Immature natural killer cell (primary cell): ENCODE data around the gene AREL1. TPM values are rescaled to one million over a fixed set of nuclear protein-coding genes. Genes with fewer than 3 reads are reported as not detected.
"Not testable (repeated sequence)": the region's sequence is repeated elsewhere in the genome, so short reads cannot be mapped to it uniquely, and the experiment has no call there.

Source experiments
- DNase-seq, 3 donors: peaks; one replicate each; pipeline ENCODE4 v3.0.0; 2022; ENCODE audit warnings: mixed read lengths in 1 of 3
- H3K27ac Mint-ChIP-seq, 6 donors: one replicate each; pipeline ENCODE4 v1.8.0; 2020; ENCODE audit warnings: mixed read lengths in 6 of 6, mild to moderate bottlenecking in 5 of 6, inconsistent platforms in 4 of 6, moderate library complexity in 3 of 6
- H3K27me3 Mint-ChIP-seq, 3 donors: one replicate each; pipeline ENCODE4 v1.8.0; 2020 to 2021; ENCODE audit warnings: low read depth in 3 of 3, mild to moderate bottlenecking in 3 of 3, mixed read lengths in 3 of 3, moderate library complexity in 3 of 3, inconsistent platforms in 1 of 3
- H3K36me3 Mint-ChIP-seq, 3 donors: one replicate each; pipeline ENCODE4 v1.8.0; 2020; ENCODE audit warnings: mixed read lengths in 3 of 3, inconsistent platforms in 2 of 3, mild to moderate bottlenecking in 2 of 3
- H3K4me1 Mint-ChIP-seq, 2 donors: one replicate each; pipeline ENCODE4 v1.8.0; 2020; ENCODE audit warnings: inconsistent platforms in 2 of 2, mild to moderate bottlenecking in 2 of 2, mixed read lengths in 2 of 2, moderate library complexity in 1 of 2
- H3K4me3 Mint-ChIP-seq, 5 donors: one replicate each; pipeline ENCODE4 v1.8.0; 2020; ENCODE audit warnings: mild to moderate bottlenecking in 5 of 5, mixed read lengths in 5 of 5, inconsistent platforms in 3 of 5, moderate library complexity in 3 of 5
- H3K9me3 Mint-ChIP-seq, 6 donors: one replicate each; pipeline ENCODE4 v1.8.0; 2020; ENCODE audit warnings: mild to moderate bottlenecking in 6 of 6, mixed read lengths in 6 of 6, inconsistent platforms in 4 of 6, moderate library complexity in 3 of 6
- polyA plus RNA-seq, 3 donors: library from polyadenylated mRNA; unstranded; fragments of 300-500 nt; fragmentation: Illumina TruSeq; gene quantifications; one replicate each; pipeline ENCODE4 v1.2.3, GENCODE V29; 2021

AREL1 gene, protein sequence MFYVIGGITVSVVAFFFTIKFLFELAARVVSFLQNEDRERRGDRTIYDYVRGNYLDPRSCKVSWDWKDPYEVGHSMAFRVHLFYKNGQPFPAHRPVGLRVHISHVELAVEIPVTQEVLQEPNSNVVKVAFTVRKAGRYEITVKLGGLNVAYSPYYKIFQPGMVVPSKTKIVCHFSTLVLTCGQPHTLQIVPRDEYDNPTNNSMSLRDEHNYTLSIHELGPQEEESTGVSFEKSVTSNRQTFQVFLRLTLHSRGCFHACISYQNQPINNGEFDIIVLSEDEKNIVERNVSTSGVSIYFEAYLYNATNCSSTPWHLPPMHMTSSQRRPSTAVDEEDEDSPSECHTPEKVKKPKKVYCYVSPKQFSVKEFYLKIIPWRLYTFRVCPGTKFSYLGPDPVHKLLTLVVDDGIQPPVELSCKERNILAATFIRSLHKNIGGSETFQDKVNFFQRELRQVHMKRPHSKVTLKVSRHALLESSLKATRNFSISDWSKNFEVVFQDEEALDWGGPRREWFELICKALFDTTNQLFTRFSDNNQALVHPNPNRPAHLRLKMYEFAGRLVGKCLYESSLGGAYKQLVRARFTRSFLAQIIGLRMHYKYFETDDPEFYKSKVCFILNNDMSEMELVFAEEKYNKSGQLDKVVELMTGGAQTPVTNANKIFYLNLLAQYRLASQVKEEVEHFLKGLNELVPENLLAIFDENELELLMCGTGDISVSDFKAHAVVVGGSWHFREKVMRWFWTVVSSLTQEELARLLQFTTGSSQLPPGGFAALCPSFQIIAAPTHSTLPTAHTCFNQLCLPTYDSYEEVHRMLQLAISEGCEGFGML
- 10 to 100 TPM; 11.9 to 30.6 (median 14.0) TPM for polyA plus RNA-seq

DNA sequence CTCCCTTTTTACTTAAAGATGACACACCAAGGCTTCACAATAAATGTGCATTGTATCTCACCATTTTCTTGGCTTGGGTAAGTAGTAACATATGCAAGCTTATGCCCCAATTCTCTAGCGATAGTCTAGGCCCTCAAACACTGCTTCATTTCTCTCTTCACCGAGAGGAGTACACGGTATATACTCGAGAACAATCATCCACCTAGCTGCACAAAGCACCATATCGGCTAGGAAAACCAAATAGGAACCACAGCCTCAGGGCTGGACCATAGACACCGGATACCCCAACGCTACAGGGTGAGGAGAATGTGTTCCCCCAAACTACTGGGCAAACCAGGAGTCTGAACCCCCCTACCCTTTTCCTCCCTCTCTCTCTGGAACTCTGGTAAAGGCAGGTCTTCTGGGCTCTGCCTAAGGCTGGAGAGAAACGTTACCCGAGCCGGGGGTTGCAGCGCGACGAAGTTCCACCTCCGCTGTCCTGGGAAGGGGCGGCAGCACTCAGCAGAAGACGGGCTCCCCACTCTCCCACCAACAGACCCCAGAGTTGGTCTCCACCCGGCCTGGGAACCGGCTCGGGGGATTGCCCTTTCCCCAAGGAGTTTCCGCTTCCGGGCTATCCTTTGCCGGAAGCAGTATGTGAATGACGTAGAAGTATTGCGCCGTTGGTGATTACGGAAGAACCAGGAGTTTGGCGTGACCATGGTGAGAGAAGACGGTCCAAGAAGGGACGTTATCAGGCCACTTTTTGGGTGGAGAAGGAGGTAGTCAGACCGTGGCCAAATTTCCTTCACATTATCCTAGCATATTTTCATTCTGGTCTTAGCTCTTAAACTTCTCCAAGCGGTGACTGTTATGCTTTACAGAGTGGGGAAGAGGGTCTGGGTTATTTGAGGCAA, at the start of gene AREL1, which contains the start of gene FCF1:
Gene AREL1 (minus strand): TSS at position 582 of the 896 bp plus-strand sequence. CDS start 27,465 bp downstream, outside the sequence.
Gene FCF1 (plus strand): TSS at position 646 of the 896 bp plus-strand sequence. CDS start 54 bp downstream, at position 700.
- Mint-ChIP-seq H3K27ac (peak within 1 kb of the TSS; percentile 96 to 99 (median 98)), H3K9me3 (no peaks in the 10 kb centered on the region), H3K4me1 (peaks cover 49 to 63% of the 10 kb centered on the region in 2 donors), H3K27me3 (peaks cover 0 to 5% (median 3%) of the 10 kb centered on the region in 3 donors), H3K36me3 (peaks cover 4 to 15% (median 15%) of the 10 kb centered on the region in 3 donors), H3K4me3 (peak within 1 kb of the TSS; percentile 91 to 100 (median 95))
- peak; percentile 83 to 86 (median 84) for DNase-seq

DNA sequence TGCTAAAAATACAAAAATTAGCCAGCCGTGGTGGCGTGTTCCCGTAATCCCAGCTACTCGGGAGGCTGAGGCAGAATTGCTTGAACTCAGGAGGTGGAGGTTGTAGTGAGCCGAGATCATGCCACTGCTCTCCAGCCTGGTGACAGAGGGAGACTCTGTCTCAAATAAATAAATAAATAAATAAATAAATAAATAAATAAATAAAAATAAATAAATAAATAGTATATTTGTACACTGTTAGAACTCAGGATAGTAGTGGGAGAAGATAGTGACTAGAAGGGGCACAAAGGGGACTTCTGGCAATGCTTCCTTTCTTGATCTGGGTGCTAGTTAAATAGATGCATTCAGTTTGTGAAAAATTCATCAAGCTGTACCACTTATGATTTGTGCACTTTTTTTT, 45.6 kb upstream of the AREL1 start:
- DNase-seq, H3K4me1 Mint-ChIP-seq, H3K4me3 Mint-ChIP-seq, H3K9me3 Mint-ChIP-seq, H3K27ac Mint-ChIP-seq, H3K36me3 Mint-ChIP-seq, H3K27me3 Mint-ChIP-seq: not testable (repeated sequence)

DNA sequence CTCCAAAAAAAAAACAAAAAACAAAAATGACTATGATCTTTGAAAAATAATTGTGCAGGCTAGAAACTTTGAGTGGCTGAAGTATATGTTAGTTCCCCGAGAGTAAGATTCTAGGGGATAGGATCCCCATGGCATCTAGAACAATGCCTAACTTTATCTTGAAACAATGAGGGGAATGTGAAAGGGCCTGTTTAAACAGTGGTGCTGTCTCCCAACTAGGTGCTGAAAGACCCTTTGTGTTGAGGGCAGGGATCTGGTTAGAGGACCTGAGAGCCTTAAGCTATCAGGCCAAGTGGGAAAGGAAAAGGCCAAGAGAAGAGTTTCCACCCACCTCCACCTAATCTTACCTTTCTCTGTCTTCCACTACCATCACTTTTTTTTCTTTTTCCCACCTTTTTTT, 43.4 kb upstream of the AREL1 start:
- H3K4me1 Mint-ChIP-seq = no peaks in the 10 kb centered on the region
- H3K9me3 Mint-ChIP-seq = peaks cover 4 to 22% (median 13%) of the 10 kb centered on the region in 6 donors
- H3K27ac Mint-ChIP-seq = no peak overlapping the region
- DNase-seq = no peak
- peaks cover 1 to 6% (median 3%) of the 10 kb centered on the region in 3 donors for H3K27me3 Mint-ChIP-seq
- peaks cover 3 to 12% (median 4%) of the 10 kb centered on the region in 3 donors for H3K36me3 Mint-ChIP-seq
- no peak overlapping the region for H3K4me3 Mint-ChIP-seq

DNA sequence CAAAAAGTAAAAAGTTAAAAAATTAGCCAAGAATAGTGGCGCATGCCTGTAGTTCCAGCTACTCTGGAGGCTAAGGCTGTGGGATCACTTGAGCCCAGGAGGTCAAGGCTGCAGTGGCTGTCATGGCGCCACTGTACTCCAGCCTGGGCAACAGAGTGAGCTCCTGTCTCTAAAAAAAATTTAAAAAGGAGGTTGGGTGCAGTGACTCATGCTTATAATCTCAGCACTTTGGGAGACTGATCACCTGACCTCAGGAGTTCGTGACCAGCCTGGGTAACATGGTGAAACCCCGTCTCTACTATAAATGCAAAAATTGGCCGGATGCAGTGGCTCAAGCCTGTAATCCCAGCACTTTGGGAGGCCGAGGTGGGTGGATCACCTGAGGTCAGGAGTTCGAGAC, 42.0 kb upstream of the AREL1 start:
- Mint-ChIP-seq H3K4me1 (no peaks in the 10 kb centered on the region), H3K4me3 (no peak overlapping the region), H3K27me3 (peaks cover 1 to 6% (median 3%) of the 10 kb centered on the region in 3 donors), H3K36me3 (peaks cover 3 to 12% (median 4%) of the 10 kb centered on the region in 3 donors), H3K9me3 (peaks cover 4 to 22% (median 13%) of the 10 kb centered on the region in 6 donors), H3K27ac (no peak overlapping the region)
- DNase-seq = no peak

DNA sequence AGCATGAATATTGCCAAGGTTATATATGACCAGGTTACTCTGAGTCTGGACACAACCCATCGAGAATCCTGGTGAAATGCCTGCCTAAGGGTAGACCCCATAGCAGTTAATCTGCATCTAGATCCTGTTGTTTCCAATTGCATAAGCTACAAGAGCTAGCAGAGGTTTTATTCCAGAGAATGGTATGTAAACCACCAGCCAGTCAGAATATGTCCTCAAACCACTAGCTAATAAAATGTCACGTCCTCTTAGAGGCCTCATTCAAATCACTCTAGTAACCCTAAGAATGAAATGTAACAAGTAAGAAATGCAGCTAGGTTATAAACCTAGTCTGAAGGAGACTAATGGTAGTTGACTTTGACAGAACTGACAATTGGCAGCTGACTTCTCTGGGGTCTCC, 41.3 kb upstream of the AREL1 start:
- Mint-ChIP-seq H3K4me1 (no peaks in the 10 kb centered on the region), H3K36me3 (peaks cover 3 to 12% (median 4%) of the 10 kb centered on the region in 3 donors), H3K9me3 (peaks cover 4 to 22% (median 13%) of the 10 kb centered on the region in 6 donors), H3K27ac (no peak overlapping the region), H3K27me3 (peaks cover 1 to 6% (median 3%) of the 10 kb centered on the region in 3 donors), H3K4me3 (no peak overlapping the region)
- no peak for DNase-seq

DNA sequence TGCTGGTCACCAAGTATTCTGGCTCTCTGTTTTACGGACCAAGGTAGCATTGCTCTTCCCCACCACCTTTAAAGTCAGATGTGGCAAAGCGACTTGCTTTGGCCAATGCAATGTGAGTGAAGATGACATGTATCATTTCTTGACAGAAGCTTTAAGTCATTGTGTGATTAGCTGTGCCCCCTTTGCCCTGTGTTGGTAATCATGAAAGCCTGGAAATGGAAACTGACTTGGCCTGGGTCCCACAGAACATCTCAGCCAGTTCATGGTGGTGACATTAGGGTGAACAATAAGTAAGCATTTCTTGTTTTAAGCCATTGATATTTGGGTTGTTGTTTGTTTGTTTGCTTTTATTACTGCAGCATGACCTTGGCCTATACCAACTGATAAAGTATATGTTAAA, 34.4 kb upstream of the AREL1 start:
- Mint-ChIP-seq H3K27ac (no peak overlapping the region), H3K4me3 (no peak overlapping the region), H3K4me1 (no peaks in the 10 kb centered on the region), H3K9me3 (peaks cover 0 to 7% (median 4%) of the 10 kb centered on the region in 6 donors), H3K36me3 (peaks cover 3 to 7% (median 4%) of the 10 kb centered on the region in 3 donors), H3K27me3 (peaks cover 0 to 2% (median 1%) of the 10 kb centered on the region in 3 donors)
- no peak for DNase-seq

DNA sequence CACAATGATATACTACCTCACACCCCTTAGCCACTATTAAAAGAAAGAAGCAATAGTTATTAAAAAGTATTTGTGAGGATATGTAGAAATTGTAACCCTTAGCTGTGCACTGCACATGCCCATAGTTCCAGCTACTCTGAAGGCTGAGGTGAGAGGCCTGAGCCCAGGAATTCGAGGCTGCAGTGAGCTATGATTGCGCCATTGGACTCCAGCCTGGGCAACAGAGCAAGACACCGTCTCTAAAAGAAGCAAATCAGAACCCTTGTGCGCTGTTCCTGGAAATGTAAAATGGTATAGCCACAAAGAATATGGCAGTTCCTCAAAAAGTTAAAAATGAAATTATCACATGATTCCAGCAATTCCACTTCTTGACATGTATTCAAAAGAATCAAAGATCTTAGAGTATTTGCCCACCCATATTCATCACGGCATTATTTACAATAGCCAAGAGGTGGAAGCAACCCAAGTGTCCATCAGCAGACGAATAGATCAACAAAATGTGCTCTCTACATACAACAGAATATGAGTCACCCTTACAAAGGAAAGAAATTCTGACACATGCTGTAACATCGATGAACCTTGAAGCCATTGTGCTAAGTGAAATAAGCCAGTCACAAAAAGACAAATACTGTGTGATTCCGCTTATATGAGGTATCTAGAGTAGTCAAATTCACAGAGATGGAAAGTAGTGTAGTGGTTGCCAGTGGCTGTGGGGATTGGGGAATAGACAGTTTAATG, 26.6 kb upstream of the AREL1 start:
- H3K4me3 Mint-ChIP-seq = no peak overlapping the region
- no peaks in the 10 kb centered on the region for H3K9me3 Mint-ChIP-seq
- no peak overlapping the region for H3K27ac Mint-ChIP-seq
- H3K36me3 Mint-ChIP-seq = peaks cover 7 to 24% (median 8%) of the 10 kb centered on the region in 3 donors
- no peaks in the 10 kb centered on the region for H3K4me1 Mint-ChIP-seq
- H3K27me3 Mint-ChIP-seq = no peaks in the 10 kb centered on the region
- DNase-seq = no peak

DNA sequence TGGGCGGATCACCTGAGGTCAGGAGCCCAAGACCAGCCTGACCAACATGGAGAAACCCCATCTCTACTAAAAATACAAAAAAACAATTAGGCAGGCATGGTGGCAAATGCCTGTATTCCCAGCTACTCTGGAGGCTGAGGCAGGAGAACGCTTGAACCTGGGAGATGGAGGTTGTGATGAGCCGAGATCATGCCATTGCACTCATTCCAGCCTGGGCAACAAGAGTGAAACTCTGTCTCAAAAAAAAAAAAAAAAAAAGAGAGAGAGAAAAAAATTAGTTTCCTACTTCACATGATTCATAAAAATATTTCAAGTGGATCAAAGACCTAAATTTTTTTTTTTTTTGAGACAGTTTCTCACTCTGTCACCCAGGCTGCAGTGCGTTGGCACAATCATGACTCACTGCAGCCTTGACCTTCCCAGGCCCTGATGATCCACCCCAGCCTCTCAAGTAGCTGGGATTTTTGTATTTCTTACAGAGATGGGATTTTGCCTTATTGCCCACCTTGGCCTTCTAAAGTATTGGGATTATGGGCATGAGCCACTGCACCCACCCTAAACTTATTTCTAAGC, 25.0 kb upstream of the AREL1 start:
- no peak for DNase-seq
- H3K27me3 Mint-ChIP-seq = no peaks in the 10 kb centered on the region
- H3K9me3 Mint-ChIP-seq = no peaks in the 10 kb centered on the region
- no peak overlapping the region for H3K27ac Mint-ChIP-seq
- H3K4me3 Mint-ChIP-seq = no peak overlapping the region
- H3K4me1 Mint-ChIP-seq = no peaks in the 10 kb centered on the region
- H3K36me3 Mint-ChIP-seq = peaks cover 11 to 29% (median 14%) of the 10 kb centered on the region in 3 donors

DNA sequence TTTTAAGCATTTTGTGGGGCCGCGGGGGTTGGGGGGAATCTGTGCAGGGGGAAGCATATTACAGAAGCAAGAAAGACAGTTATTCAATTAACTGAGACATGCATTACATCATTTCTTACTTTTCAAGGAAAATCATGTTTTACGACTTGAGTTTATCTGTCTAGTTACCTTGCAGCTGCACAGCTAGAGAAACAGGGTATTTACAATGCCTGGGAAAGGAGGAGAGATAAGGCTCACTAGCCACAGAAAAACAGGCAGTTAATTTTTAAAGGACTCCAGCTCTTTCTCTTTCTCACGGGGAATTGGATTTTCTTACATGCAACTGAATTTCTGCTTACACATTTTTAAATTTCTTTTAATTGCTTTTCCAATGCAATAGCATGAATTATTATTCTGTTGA, 22.2 kb upstream of the AREL1 start:
- Mint-ChIP-seq H3K4me3 (no peak overlapping the region), H3K9me3 (no peaks in the 10 kb centered on the region), H3K36me3 (peaks cover 11 to 36% (median 14%) of the 10 kb centered on the region in 3 donors), H3K27me3 (no peaks in the 10 kb centered on the region), H3K4me1 (no peaks in the 10 kb centered on the region), H3K27ac (peak overlapping the region in 1 of 6 donors; percentile 7)
- no peak for DNase-seq

DNA sequence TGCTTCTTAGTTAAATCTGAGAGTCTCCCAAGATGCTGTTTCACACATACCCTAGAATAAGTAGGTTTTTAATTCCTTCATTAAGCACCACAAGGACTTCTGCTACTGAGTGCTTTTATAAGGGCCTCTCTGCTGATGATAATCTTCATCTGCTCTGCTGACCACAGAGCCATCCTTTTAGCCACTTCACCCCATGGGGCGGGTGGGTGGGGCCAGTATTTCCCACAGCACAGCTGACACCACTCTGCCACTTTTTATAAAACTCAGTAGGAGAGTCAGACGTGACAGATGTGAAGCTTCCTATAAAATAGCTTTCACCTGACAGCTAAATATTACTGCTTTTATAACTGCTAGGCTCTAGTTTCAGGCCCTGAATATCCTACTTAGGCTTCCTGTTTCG, 20.3 kb upstream of the AREL1 start:
- Mint-ChIP-seq H3K4me1 (no peaks in the 10 kb centered on the region), H3K9me3 (no peaks in the 10 kb centered on the region), H3K4me3 (no peak overlapping the region), H3K27ac (no peak overlapping the region), H3K36me3 (peaks cover 11 to 35% (median 11%) of the 10 kb centered on the region in 3 donors), H3K27me3 (no peaks in the 10 kb centered on the region)
- no peak for DNase-seq

DNA sequence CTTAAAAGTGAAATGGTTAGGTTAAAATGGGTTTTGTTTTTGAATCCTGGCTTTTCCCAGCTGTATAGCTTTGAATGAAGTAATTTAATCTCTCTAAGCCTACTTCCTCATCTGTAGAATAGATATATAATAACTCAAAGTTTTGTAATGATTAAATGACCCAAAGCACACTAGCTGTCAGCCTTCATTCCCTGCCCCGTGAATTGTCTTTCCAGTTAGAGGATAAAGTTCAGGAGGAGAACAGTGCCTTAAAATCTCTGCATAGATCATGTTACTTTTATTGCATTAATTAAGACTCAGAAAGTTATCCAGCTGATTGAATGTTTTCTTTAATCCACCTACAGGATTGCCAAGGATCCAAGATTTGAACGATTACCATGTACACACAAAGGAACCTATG, 19.5 kb upstream of the AREL1 start:
- Mint-ChIP-seq H3K27ac (no peak overlapping the region), H3K4me3 (no peak overlapping the region), H3K4me1 (no peaks in the 10 kb centered on the region), H3K36me3 (peaks cover 11 to 36% (median 11%) of the 10 kb centered on the region in 3 donors), H3K27me3 (no peaks in the 10 kb centered on the region), H3K9me3 (no peaks in the 10 kb centered on the region)
- no peak for DNase-seq

DNA sequence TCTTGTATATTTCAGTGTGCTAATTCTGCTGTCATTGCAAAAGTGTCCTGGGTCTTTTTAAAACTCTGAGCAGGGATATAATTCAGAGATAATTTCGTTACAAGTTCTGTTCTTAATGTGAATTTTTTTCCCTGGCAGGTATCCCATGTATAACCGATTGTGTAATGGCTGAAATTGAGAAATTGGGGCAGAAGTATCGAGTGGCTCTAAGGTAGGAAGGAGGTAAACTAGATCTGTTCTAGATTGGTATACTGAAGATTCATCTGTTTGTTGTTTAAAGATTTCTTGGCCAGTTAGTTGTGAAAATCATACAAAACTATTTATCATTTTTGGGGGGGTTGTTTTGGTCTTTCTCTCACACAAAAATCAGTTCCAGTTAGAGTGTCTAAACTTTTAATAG, 10.3 kb upstream of the AREL1 start:
- Mint-ChIP-seq H3K27me3 (peaks cover 0 to 3% (median 0%) of the 10 kb centered on the region in 3 donors), H3K36me3 (peaks cover 13 to 26% (median 21%) of the 10 kb centered on the region in 3 donors), H3K4me3 (no peak overlapping the region), H3K4me1 (no peaks in the 10 kb centered on the region), H3K27ac (no peak overlapping the region), H3K9me3 (no peaks in the 10 kb centered on the region)
- DNase-seq = no peak
